ENCODE data around the gene PLXNA2. TPM values are rescaled to one million over a fixed set of nuclear protein-coding genes. Genes with fewer than 3 reads are reported as not detected.

Gene PLXNA2
- total RNA-seq, 1 donor from 2014 or later = 17.7 TPM

DNA sequence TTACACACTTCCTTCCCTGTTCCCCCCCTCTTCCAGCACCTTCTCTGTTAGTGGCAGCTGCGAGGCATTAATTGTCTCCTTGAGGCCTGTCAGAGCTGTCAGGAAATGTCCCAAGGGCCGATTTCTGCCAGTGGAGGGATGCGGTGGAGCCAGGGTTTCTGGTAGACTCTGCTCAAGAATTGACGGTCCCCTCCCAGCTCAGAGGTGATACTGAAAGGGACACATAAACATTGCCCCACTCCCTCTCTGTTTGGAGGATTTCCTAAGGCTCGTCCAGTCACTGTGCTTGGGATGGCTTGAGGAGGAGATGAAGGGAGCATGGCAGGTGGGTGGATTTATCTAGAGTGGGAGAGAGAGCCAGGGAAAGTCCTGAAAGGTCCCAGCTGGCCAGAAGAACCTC lies 271.8 kb downstream of the PLXNA2 start:
- Mint-ChIP-seq H3K27me3 (ENCODE audit: low read depth, unreplicated experiment) (peaks cover 19% of the 10 kb centered on the region), H3K36me3 (ENCODE audit: low read depth, unreplicated experiment) (no peaks in the 10 kb centered on the region), H3K4me3 (ENCODE audit: unreplicated experiment) (no peak overlapping the region), H3K9me3 (ENCODE audit: unreplicated experiment) (no peaks in the 10 kb centered on the region), H3K4me1 (ENCODE audit: low read depth, unreplicated experiment) (peaks cover 6% of the 10 kb centered on the region), H3K27ac (ENCODE audit: unreplicated experiment) (no peak overlapping the region)
- no peak for TF ChIP-seq EZH2 (IDR thresholded peaks at IDR 0.05; ENCODE audit: insufficient read depth, low read length)
- TF ChIP-seq, protein P1, sequence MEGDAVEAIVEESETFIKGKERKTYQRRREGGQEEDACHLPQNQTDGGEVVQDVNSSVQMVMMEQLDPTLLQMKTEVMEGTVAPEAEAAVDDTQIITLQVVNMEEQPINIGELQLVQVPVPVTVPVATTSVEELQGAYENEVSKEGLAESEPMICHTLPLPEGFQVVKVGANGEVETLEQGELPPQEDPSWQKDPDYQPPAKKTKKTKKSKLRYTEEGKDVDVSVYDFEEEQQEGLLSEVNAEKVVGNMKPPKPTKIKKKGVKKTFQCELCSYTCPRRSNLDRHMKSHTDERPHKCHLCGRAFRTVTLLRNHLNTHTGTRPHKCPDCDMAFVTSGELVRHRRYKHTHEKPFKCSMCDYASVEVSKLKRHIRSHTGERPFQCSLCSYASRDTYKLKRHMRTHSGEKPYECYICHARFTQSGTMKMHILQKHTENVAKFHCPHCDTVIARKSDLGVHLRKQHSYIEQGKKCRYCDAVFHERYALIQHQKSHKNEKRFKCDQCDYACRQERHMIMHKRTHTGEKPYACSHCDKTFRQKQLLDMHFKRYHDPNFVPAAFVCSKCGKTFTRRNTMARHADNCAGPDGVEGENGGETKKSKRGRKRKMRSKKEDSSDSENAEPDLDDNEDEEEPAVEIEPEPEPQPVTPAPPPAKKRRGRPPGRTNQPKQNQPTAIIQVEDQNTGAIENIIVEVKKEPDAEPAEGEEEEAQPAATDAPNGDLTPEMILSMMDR (IDR thresholded peaks at IDR 0.05; ENCODE audit: insufficient read depth, low read depth, low read length) = no peak
- Histone ChIP-seq H4K20me1 (ENCODE audit: insufficient read depth, low read length) (no peaks in the 10 kb centered on the region), H3K4me2 (ENCODE audit: low read length) (no peak overlapping the region), H3K36me3 (ENCODE audit: insufficient read depth, low read length) (no peaks in the 10 kb centered on the region), H3K9ac (ENCODE audit: low read length) (no peak overlapping the region), H3K4me1 (ENCODE audit: insufficient read depth, low read length) (no peaks in the 10 kb centered on the region), H3K4me3 (ENCODE audit: insufficient read depth, low read depth, low read length) (no peak overlapping the region), H3K79me2 (ENCODE audit: insufficient read depth, low read length) (no peaks in the 10 kb centered on the region), H3K9me3 (ENCODE audit: insufficient read depth, low read depth, low read length) (no peaks in the 10 kb centered on the region), H3K27me3 (ENCODE audit: insufficient read depth, low read length) (peaks cover 5% of the 10 kb centered on the region), H3K27ac (ENCODE audit: low read depth, low read length) (no peak overlapping the region), H2AFZ (ENCODE audit: low read depth, low read length) (no peak overlapping the region)
- DNase-seq (ENCODE audit: low read depth) = no peak
- no peak for FAIRE-seq

All from astrocyte (in vitro differentiated cells and primary cell).